ENCODE measurements around the gene AFG1L.
"Not testable (repeated sequence)": the region's sequence is repeated elsewhere in the genome, so short reads cannot be mapped to it uniquely, and the experiment has no call there.

Gene AFG1L

GRCh38 chr6:108408861-108409260 lies 114.0 kb downstream of the AFG1L start:
- Histone ChIP-seq H3K4me2 (ENCODE audit: low read length) (no peak overlapping the region), H3K79me2 (ENCODE audit: low read length) (no peaks in the 10 kb centered on the region), H3K4me3 (ENCODE audit: low read length) (no peak overlapping the region), H2AFZ (ENCODE audit: low read depth, low read length) (no peak overlapping the region), H4K20me1 (ENCODE audit: insufficient read depth, low read length) (no peaks in the 10 kb centered on the region), H3K9me3 (ENCODE audit: insufficient read depth, low read length) (no peaks in the 10 kb centered on the region), H3K9ac (ENCODE audit: low read length) (no peak overlapping the region), H3K27me3 (ENCODE audit: low read depth, low read length) (no peaks in the 10 kb centered on the region), H3K27ac (ENCODE audit: low read length) (no peak overlapping the region), H3K36me3 (replicated peaks; ENCODE audit: low read depth, low read length) (no peaks in the 10 kb centered on the region), H3K4me1 (ENCODE audit: low read length) (no peaks in the 10 kb centered on the region)
- no peak for TF ChIP-seq CTCF (IDR thresholded peaks at IDR 0.05; ENCODE audit: low read depth, low read length)

GRCh38 chr6:108416047-108416833 lies 121.4 kb downstream of the AFG1L start:
- H3K4me2 ChIP-seq (ENCODE audit: low read length); H3K36me3 ChIP-seq (replicated peaks; ENCODE audit: low read depth, low read length); H3K4me1 ChIP-seq (ENCODE audit: low read length); H3K9me3 ChIP-seq (ENCODE audit: insufficient read depth, low read length); H3K27me3 ChIP-seq (ENCODE audit: low read depth, low read length); H4K20me1 ChIP-seq (ENCODE audit: insufficient read depth, low read length); H3K27ac ChIP-seq (ENCODE audit: low read length); H3K9ac ChIP-seq (ENCODE audit: low read length); H2AFZ ChIP-seq (ENCODE audit: low read depth, low read length); H3K79me2 ChIP-seq (ENCODE audit: low read length); H3K4me3 ChIP-seq (ENCODE audit: low read length): not testable (repeated sequence)

GRCh38 chr6:108417027-108417426 lies 122.2 kb downstream of the AFG1L start:
- H3K36me3 ChIP-seq (replicated peaks; ENCODE audit: low read depth, low read length), result no peaks in the 10 kb centered on the region
- TF ChIP-seq EZH2phosphoT487 (IDR thresholded peaks at IDR 0.05; ENCODE audit: low read depth) (no peak), CTCF (IDR thresholded peaks at IDR 0.05; ENCODE audit: low read depth, low read length) (no peak)
- H3K4me3 ChIP-seq (ENCODE audit: low read length), result no peak overlapping the region
- no peaks in the 10 kb centered on the region for H3K27me3 ChIP-seq (ENCODE audit: low read depth, low read length)
- no peaks in the 10 kb centered on the region for H3K9me3 ChIP-seq (ENCODE audit: insufficient read depth, low read length)
- H4K20me1 ChIP-seq (ENCODE audit: insufficient read depth, low read length), result no peaks in the 10 kb centered on the region
- no peak overlapping the region for H2AFZ ChIP-seq (ENCODE audit: low read depth, low read length)
- H3K9ac ChIP-seq (ENCODE audit: low read length), result no peak overlapping the region
- H3K4me2 ChIP-seq (ENCODE audit: low read length), result no peak overlapping the region
- no peaks in the 10 kb centered on the region for H3K4me1 ChIP-seq (ENCODE audit: low read length)
- H3K27ac ChIP-seq (ENCODE audit: low read length), result no peak overlapping the region
- H3K79me2 ChIP-seq (ENCODE audit: low read length), result no peaks in the 10 kb centered on the region

- Histone ChIP-seq H2AFZ (ENCODE audit: low read depth, low read length) (no peak overlapping the region), H3K27me3 (ENCODE audit: low read depth, low read length) (no peaks in the 10 kb centered on the region)
Measured at GRCh38 chr6:108419474-108419873, 124.6 kb downstream of the AFG1L start.

More at GRCh38 chr6:108419474-108419873, 124.6 kb downstream of the AFG1L start:
- Histone ChIP-seq H3K36me3 (replicated peaks; ENCODE audit: low read depth, low read length) (no peaks in the 10 kb centered on the region), H3K9me3 (ENCODE audit: insufficient read depth, low read length) (no peaks in the 10 kb centered on the region), H3K9ac (ENCODE audit: low read length) (no peak overlapping the region), H3K27ac (ENCODE audit: low read length) (no peak overlapping the region), H3K4me1 (ENCODE audit: low read length) (no peaks in the 10 kb centered on the region), H3K4me2 (ENCODE audit: low read length) (no peak overlapping the region), H3K79me2 (ENCODE audit: low read length) (no peaks in the 10 kb centered on the region), H4K20me1 (ENCODE audit: insufficient read depth, low read length) (no peaks in the 10 kb centered on the region), H3K4me3 (ENCODE audit: low read length) (no peak overlapping the region)
- no peak for TF ChIP-seq EZH2phosphoT487 (IDR thresholded peaks at IDR 0.05; ENCODE audit: low read depth)
- no peak for TF ChIP-seq CTCF (IDR thresholded peaks at IDR 0.05; ENCODE audit: low read depth, low read length)

Measured in OCI-LY3 (cell line).